Esophagus squamous epithelium (tissue), 5 donors: ENCODE measurements around the gene ETV6. TPM values are rescaled to one million over a fixed set of nuclear protein-coding genes. Genes with fewer than 3 reads are reported as not detected.

Experiments
- DNase-seq: peaks from one replicate; lab custom pipeline; 2025; lab: John Stamatoyannopoulos, UW
- H3K27ac ChIP-seq, 4 donors: fragments of 200-600 bp; sonication (generic); one replicate each; pipeline ENCODE4 v1.5.1; 2016 to 2019; ENCODE audit warnings: mild to moderate bottlenecking in 1 of 4
- H3K27me3 ChIP-seq, 4 donors: fragments of 200-600 bp; sonication (generic); 1 replicate in 3 of 4; 2 replicates in 1 of 4; pipeline versions ENCODE4 v1.5.1 to v1.6.0; 2017 to 2021; ENCODE audit warnings: antibody characterized with exemption in 1 of 4
- H3K36me3 ChIP-seq, 3 donors: fragments of 200-600 bp; sonication (generic); one replicate each; pipeline ENCODE4 v1.5.1; 2016 to 2019
- H3K4me1 ChIP-seq, 3 donors: fragments of 200-600 bp; sonication (generic); one replicate each; pipeline ENCODE4 v1.5.1; 2017 to 2019
- H3K4me3 ChIP-seq, 4 donors: fragments of 200-600 bp; sonication (generic); 1 replicate in 3 of 4; 2 replicates in 1 of 4; pipeline ENCODE4 v1.5.1; 2016 to 2019; ENCODE audit warnings: mild to moderate bottlenecking in 2 of 4, moderate library complexity in 1 of 4
- H3K9me3 ChIP-seq, 3 donors: fragments of 200-600 bp; sonication (generic); one replicate each; pipeline ENCODE4 v1.5.1; 2016 to 2019
- CTCF ChIP-seq, 6 experiments: fragments of 450-650 bp in 4 of 6; fragments of 200-600 bp in 2 of 6; sonication (generic) in 2 of 6; IDR thresholded peaks; one replicate each; pipeline ENCODE4 v1.5.1; 2016 to 2019; ENCODE audit warnings: antibody characterized with exemption in 6 of 6, mild to moderate bottlenecking in 4 of 6, moderate library complexity in 4 of 6
- POLR2A ChIP-seq, 4 donors: fragments of 450-650 bp; IDR thresholded peaks; one replicate each; pipeline ENCODE4 v1.6.1; 2017; ENCODE audit warnings: antibody characterized with exemption in 4 of 4, mild to moderate bottlenecking in 4 of 4, moderate library complexity in 3 of 4
- WGBS, 2 donors: methylation state at CpG; one replicate each; pipeline ENCODE4 v1.1.5; 2018; 5-methylcytosine and 5-hydroxymethylcytosine counted together
- intact Hi-C: fragments of 100-400 bp; cut with DNase I; formaldehyde crosslinking; loops from one replicate; pipeline ENCODE4 v1.15.0; 2022
- total RNA-seq, 4 donors: library from RNA; depleted of rRNA; stranded (reverse); fragments of >200 nt; gene quantifications; one replicate each; pipeline ENCODE4 v1.1.0, GENCODE V29; 2016
- donor health status: DM: yes; HTN: yes; CAD: no.

Gene ETV6
- total RNA-seq, 4 donors from 2014 or later: 11.3 to 17.3 (median 13.8) TPM

GRCh38 chr12:11869406-11869805 lies 219.9 kb downstream of the ETV6 start:
- no peak overlapping the region for H3K4me3 ChIP-seq
- H3K27ac ChIP-seq: no peak overlapping the region
- no peaks in the 10 kb centered on the region for H3K27me3 ChIP-seq
- 67 to 98% methylated on average over 1 to 10 of the region's 18 CpGs for WGBS, 2 donors
- H3K4me1 ChIP-seq: peaks cover 0 to 2% (median 0%) of the 10 kb centered on the region in 3 donors
- H3K9me3 ChIP-seq: peaks cover 0 to 12% (median 10%) of the 10 kb centered on the region in 3 donors
- H3K36me3 ChIP-seq: peaks cover 7 to 74% (median 16%) of the 10 kb centered on the region in 3 donors
- TF ChIP-seq CTCF (IDR thresholded peaks at IDR 0.05) (no peak), POLR2A (IDR thresholded peaks at IDR 0.05) (no peak)
- intact Hi-C loops: no loop called here
- no peak for DNase-seq

DNA sequence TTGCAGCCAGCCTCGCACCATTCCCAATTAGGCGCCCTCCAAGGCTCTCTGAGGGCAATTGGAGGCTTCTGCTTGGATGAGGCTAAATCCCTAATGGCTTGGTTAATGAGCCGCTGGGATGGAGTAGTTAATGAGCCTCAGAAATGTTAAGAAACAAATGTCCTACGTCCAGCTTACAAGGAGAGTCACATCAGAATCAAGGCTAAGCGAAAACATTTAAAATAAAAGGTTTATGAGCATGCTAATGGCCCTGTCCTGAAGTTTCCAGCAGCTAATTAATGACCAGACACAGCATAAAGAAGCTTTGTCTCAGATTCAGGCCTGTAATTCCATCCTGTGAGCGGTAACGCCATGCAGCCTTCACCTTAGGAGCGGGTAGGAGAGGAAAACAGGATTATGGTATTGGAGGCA lies 220.6 kb downstream of the ETV6 start:
- H3K36me3 ChIP-seq: peaks cover 7 to 68% (median 16%) of the 10 kb centered on the region in 3 donors
- TF ChIP-seq POLR2A (IDR thresholded peaks at IDR 0.05) (no peak), CTCF (IDR thresholded peaks at IDR 0.05) (no peak)
- H3K4me3 ChIP-seq: no peak overlapping the region
- no peak overlapping the region for H3K27ac ChIP-seq
- intact Hi-C loops: no loop called here
- peaks cover 0 to 12% (median 10%) of the 10 kb centered on the region in 3 donors for H3K9me3 ChIP-seq
- 89 to 93% methylated on average over 6 to 8 of the region's 8 CpGs for WGBS, 2 donors
- no peak for DNase-seq
- peaks cover under 1 to 3% (median 2%) of the 10 kb centered on the region in 3 donors for H3K4me1 ChIP-seq
- H3K27me3 ChIP-seq: no peaks in the 10 kb centered on the region

- intact Hi-C loops: no loop called here
- Histone ChIP-seq H3K9me3 (no peaks in the 10 kb centered on the region), H3K27ac (no peak overlapping the region), H3K4me1 (peaks cover 12 to 23% (median 21%) of the 10 kb centered on the region in 3 donors), H3K36me3 (peaks cover 7 to 54% (median 16%) of the 10 kb centered on the region in 3 donors), H3K4me3 (no peak overlapping the region), H3K27me3 (no peaks in the 10 kb centered on the region)
- no peak for DNase-seq
- TF ChIP-seq CTCF (IDR thresholded peaks at IDR 0.05) (no peak), POLR2A (IDR thresholded peaks at IDR 0.05) (no peak)
- WGBS, 2 donors: 85 to 87% methylated on average over 4 of the region's 4 CpGs
These were observed 222.6 kb downstream of the ETV6 start for GRCh38 chr12:11872055-11872454.

DNA sequence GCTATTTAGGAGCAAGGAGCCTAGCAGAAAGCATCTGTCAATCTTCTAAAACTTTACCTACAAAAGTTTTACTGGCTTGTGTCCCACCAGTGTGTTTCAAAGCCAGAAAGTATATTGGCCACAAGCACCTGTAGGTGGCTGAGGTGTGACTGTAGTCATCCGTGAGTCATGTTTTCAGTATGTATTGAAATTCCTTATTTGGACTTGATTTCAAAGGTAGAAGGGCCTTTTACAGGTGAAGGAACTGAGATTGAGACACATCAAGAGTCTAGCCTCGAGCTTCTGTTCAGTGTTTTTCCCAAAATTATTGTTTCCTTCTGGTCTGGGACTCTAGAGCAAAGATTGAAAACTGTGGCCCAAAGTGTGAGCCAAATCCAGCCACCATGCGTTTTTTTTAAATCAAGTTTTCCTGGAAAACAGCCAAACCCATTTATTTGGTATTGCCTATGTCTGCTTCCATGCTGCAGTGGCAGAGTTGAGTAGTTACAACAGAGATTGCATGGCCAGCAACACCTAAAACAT lies 226.0 kb downstream of the ETV6 start:
- 15 to 18% methylated on average over 3 of the region's 3 CpGs for WGBS, 2 donors
- Histone ChIP-seq H3K36me3 (peaks cover under 1 to 26% (median 6%) of the 10 kb centered on the region in 3 donors), H3K9me3 (no peaks in the 10 kb centered on the region), H3K27ac (peak overlapping the region; percentile 22 to 70 (median 38)), H3K4me3 (no peak overlapping the region), H3K27me3 (no peaks in the 10 kb centered on the region), H3K4me1 (peaks cover 30 to 50% (median 37%) of the 10 kb centered on the region in 3 donors)
- TF ChIP-seq CTCF (IDR thresholded peaks at IDR 0.05) (peak in 2 of 6 experiments; percentile 4 to 40), POLR2A (IDR thresholded peaks at IDR 0.05) (no peak)
- no peak for DNase-seq
- intact Hi-C loops: no loop called here

DNA sequence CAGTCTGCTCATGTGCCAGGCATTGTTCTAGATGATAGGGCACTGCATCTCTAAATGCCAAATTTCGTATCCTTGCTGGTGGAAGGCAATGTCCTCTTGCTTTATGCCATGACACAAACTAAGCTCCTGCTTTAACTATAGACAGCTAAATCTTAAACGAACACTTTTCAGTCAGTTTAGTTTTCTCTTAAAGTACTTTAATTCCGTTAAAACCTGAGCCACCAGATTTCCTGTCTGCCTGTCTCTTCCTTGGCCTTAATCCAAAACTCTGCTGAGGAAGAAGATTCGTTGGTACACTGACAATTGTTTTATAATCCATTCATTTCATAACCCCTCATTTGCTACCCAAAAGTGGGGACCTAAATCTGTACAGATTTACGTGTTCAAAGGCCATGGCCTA lies 226.8 kb downstream of the ETV6 start:
- no peak for TF ChIP-seq POLR2A (IDR thresholded peaks at IDR 0.05)
- no peak for TF ChIP-seq CTCF (IDR thresholded peaks at IDR 0.05)
- Histone ChIP-seq H3K4me3 (no peak overlapping the region), H3K27me3 (no peaks in the 10 kb centered on the region), H3K27ac (peak overlapping the region in 3 of 4 donors; percentile 31 to 70 (median 33)), H3K4me1 (peaks cover 30 to 50% (median 37%) of the 10 kb centered on the region in 3 donors), H3K9me3 (no peaks in the 10 kb centered on the region), H3K36me3 (peaks cover 0 to 22% (median 4%) of the 10 kb centered on the region in 3 donors)
- intact Hi-C loops: no loop called here
- WGBS, 2 donors: 21 to 34% methylated on average over 5 of the region's 5 CpGs
- no peak for DNase-seq
